Caco-2 (cell line): ENCODE results near the gene SPECC1. TPM values are rescaled to one million over a fixed set of nuclear protein-coding genes. Genes with fewer than 3 reads are reported as not detected.

Experiments
- BruUV-seq: library from RNA; stranded (reverse); fragments of 400-500 nt; replicated peaks from 2 replicates; lab custom pipeline; 2021; lab: Mats Ljungman, UMichigan
- CTCF ChIA-PET: fragments of 300-600 bp; sonication (Branson Sonifier 250); formaldehyde crosslinking; loops from one replicate; lab custom pipeline; 2022; ENCODE audit warnings: antibody characterized with exemption; lab: Charles Lee
- POLR2A ChIA-PET: fragments of 300-600 bp; sonication (Branson Sonifier 250); formaldehyde crosslinking; loops from one replicate; lab custom pipeline; 2022; ENCODE audit warnings: antibody characterized with exemption; lab: Charles Lee
- DNase-seq, 2 experiments: peaks; one replicate each; pipeline versions ENCODE4 v3.0.0 to v3.0.0-alpha.2; 2020 to 2022
- H3K27me3 ChIP-seq: replicated peaks from 2 replicates; pipeline ENCODE4 v1.6.0; 2011; ENCODE audit warnings: low read length; ENCODE audit not compliant: control insufficient read depth, insufficient read depth
- H3K36me3 ChIP-seq: 2 replicates; pipeline ENCODE4 v1.5.1; 2011; ENCODE audit warnings: low read length; ENCODE audit not compliant: control insufficient read depth, insufficient read depth
- H3K4me1 ChIP-seq: fragments of 250-450 bp; sonication (Bioruptor Pico); 2 replicates; pipeline ENCODE4 v1.5.1; 2020; ENCODE audit warnings: mild to moderate bottlenecking
- H3K4me3 ChIP-seq: 2 replicates; pipeline ENCODE4 v1.5.1; 2011; ENCODE audit warnings: low read depth, mild to moderate bottlenecking, control low read depth, low read length
- H3K9me3 ChIP-seq: fragments of 250-450 bp; sonication (Bioruptor Pico); 2 replicates; pipeline ENCODE4 v1.5.1; 2020; ENCODE audit warnings: mild to moderate bottlenecking, moderate library complexity
- H3K27ac Mint-ChIP-seq: one replicate; pipeline ENCODE4 v1.8.0; 2022; ENCODE audit warnings: mixed read lengths; ENCODE audit not compliant: unreplicated experiment
- H3K27me3 Mint-ChIP-seq: one replicate; pipeline ENCODE4 v1.8.0; 2022; ENCODE audit warnings: mixed read lengths; ENCODE audit not compliant: insufficient read depth, unreplicated experiment
- H3K36me3 Mint-ChIP-seq: one replicate; pipeline ENCODE4 v1.8.0; 2022; ENCODE audit warnings: mild to moderate bottlenecking, mixed read lengths; ENCODE audit not compliant: insufficient read depth, unreplicated experiment
- H3K4me1 Mint-ChIP-seq: one replicate; pipeline ENCODE4 v1.8.0; 2022; ENCODE audit warnings: low read depth, mixed read lengths; ENCODE audit not compliant: unreplicated experiment
- H3K4me3 Mint-ChIP-seq: one replicate; pipeline ENCODE4 v1.8.0; 2022; ENCODE audit warnings: mild to moderate bottlenecking, moderate library complexity, mixed read lengths; ENCODE audit not compliant: unreplicated experiment
- H3K9me3 Mint-ChIP-seq: one replicate; pipeline ENCODE4 v1.8.0; 2022; ENCODE audit warnings: mixed read lengths; ENCODE audit not compliant: unreplicated experiment
- intact Hi-C: fragments of 100-400 bp; cut with micrococcal nuclease; formaldehyde crosslinking; loops from one replicate; pipeline ENCODE4 v1.10.0; 2022; ENCODE audit not compliant: unreplicated experiment
- total RNA-seq: library from RNA; stranded (reverse); gene quantifications from 2 replicates; pipeline ENCODE4 v1.2.3, GENCODE V29; 2022
- TF ChIP-seq, protein P1 (sequence below), 2 experiments: fragments of 200-600 bp in 1 of 2; IDR thresholded peaks; 1 replicate in 1 of 2; 2 replicates in 1 of 2; pipeline versions ENCODE4 v1.5.1 to v1.8.0; 2011 to 2022; ENCODE audit warnings: antibody characterized with exemption in 1 of 2, control low read depth in 1 of 2, inconsistent platforms in 1 of 2, low read depth in 1 of 2, low read length in 1 of 2, mild to moderate bottlenecking in 1 of 2, moderate library complexity in 1 of 2; ENCODE audit not compliant: insufficient read depth in 1 of 2, severe bottlenecking in 1 of 2, unreplicated experiment in 1 of 2

SPECC1 gene
- total RNA-seq, 1 experiment from 2014 or later: 123 TPM

DNA sequence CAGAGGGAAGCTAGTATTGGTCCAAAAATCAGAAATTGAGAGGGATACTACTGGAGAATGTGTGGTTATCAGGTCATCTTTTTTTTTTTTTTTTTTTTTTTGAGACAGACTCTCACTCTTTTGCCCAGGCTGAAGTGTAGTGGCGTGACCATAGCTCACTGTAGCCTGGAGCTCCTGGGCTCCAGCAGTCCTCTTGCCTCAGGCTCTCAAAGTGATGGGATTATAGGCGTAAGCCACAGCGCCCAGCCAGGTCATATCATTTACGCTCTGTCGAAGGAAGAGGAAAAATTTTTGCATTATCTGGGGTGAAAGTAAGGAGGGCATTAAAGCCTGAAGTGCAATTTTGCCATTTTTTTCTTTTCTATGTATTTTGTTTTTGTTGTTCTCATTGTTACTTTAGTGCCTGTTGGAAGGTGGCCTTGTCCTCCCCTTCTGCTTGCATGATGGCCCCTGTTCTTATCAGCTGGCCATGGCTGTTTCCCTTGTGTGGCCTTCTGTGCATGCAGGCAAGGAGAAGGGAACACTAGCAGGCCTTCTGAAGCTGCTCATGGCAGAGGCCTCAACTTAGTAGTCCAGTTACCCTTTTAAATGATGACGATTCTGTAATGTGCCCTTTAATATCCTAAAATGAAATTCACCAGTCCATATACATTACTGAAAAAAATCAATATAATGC, 118.3 kb downstream of the SPECC1 start:
- no TSS peak for BruUV-seq
- no peaks in the 10 kb centered on the region for H3K4me1 Mint-ChIP-seq
- CTCF ChIA-PET: interaction anchor here (0.6 kb wide), 1 partner anchor 335 kb away, joined by 3 read pairs; no protein-coding TSS in a partner anchor
- H3K9me3 Mint-ChIP-seq: no peaks in the 10 kb centered on the region
- DNase-seq: no peak
- no peak overlapping the region for H3K4me3 ChIP-seq
- no peak overlapping the region for H3K4me3 Mint-ChIP-seq
- peaks cover 4% of the 10 kb centered on the region for H3K27me3 Mint-ChIP-seq
- intact Hi-C loops: no loop called here
- no peak overlapping the region for H3K27ac Mint-ChIP-seq
- H3K9me3 ChIP-seq: peaks cover 10% of the 10 kb centered on the region
- H3K27me3 ChIP-seq: no peaks in the 10 kb centered on the region
- no peaks in the 10 kb centered on the region for H3K36me3 Mint-ChIP-seq
- no peaks in the 10 kb centered on the region for H3K36me3 ChIP-seq
- POLR2A ChIA-PET: no interaction called here
- no peaks in the 10 kb centered on the region for H3K4me1 ChIP-seq
- TF ChIP-seq, protein P1, sequence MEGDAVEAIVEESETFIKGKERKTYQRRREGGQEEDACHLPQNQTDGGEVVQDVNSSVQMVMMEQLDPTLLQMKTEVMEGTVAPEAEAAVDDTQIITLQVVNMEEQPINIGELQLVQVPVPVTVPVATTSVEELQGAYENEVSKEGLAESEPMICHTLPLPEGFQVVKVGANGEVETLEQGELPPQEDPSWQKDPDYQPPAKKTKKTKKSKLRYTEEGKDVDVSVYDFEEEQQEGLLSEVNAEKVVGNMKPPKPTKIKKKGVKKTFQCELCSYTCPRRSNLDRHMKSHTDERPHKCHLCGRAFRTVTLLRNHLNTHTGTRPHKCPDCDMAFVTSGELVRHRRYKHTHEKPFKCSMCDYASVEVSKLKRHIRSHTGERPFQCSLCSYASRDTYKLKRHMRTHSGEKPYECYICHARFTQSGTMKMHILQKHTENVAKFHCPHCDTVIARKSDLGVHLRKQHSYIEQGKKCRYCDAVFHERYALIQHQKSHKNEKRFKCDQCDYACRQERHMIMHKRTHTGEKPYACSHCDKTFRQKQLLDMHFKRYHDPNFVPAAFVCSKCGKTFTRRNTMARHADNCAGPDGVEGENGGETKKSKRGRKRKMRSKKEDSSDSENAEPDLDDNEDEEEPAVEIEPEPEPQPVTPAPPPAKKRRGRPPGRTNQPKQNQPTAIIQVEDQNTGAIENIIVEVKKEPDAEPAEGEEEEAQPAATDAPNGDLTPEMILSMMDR (IDR thresholded peaks at IDR 0.05; ENCODE audit: insufficient read depth in 1 of 2, low read depth in 1 of 2, low read length in 1 of 2, severe bottlenecking in 1 of 2, unreplicated experiment in 1 of 2): no peak

DNA sequence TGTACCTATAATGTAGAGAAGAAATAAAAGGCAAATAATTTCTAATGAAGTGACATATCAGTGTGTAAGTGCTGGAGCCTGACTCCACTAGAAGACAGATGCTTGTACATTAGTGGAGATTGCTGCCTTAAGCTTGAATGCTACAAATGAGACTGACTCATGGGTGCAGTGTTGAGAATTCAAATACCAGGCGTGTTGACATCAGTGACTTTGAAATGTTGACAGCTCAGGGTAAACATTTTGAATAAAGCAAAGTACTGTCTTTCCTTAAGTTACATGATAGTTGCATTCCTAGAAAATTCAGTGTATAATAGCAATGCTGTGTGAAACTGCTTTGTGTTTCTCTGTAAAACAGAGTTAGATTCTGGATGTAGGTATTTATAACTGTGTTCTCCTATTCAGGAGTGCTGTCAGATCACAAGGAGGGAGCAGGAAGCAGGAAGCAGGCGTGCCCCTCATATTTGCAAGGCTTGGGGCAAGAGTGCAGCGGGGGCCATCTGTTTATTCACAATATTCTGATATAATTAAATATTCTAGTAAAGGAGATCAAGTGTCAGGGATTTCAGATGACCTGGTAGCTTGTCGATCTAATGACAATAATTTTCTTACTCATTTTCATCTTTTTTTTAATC, 119.0 kb downstream of the SPECC1 start:
- ChIA-PET POLR2A (no interaction called here), CTCF (no interaction called here)
- Mint-ChIP-seq H3K27me3 (peaks cover 6% of the 10 kb centered on the region), H3K9me3 (no peaks in the 10 kb centered on the region), H3K4me3 (no peak overlapping the region), H3K27ac (no peak overlapping the region), H3K36me3 (peaks cover 3% of the 10 kb centered on the region), H3K4me1 (peaks cover 3% of the 10 kb centered on the region)
- Histone ChIP-seq H3K4me3 (no peak overlapping the region), H3K36me3 (no peaks in the 10 kb centered on the region), H3K9me3 (peaks cover 10% of the 10 kb centered on the region), H3K4me1 (no peaks in the 10 kb centered on the region), H3K27me3 (no peaks in the 10 kb centered on the region)
- intact Hi-C loops: no loop called here
- TF ChIP-seq, protein P1 (IDR thresholded peaks at IDR 0.05; ENCODE audit: insufficient read depth in 1 of 2, low read depth in 1 of 2, low read length in 1 of 2, severe bottlenecking in 1 of 2, unreplicated experiment in 1 of 2): no peak
- DNase-seq: no peak
- BruUV-seq: no TSS peak

DNA sequence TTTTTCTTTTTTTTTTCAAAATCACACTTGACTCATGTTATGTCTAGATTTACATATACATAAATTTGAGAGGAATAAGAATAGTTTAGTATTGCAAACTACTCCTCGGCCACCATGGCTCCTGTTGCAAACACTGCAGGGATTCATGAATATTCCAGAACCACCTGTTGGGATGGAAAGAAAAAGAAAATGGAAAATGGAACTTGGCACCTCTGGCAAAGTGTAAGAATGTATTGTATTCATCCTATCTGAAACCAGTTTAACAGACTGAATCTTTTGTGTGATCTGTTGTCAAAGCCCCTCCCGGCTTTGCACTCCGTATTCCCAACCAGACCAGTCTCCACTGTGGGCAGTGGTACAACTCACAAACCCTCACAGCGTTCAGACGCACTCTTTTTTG, 124.4 kb downstream of the SPECC1 start:
- intact Hi-C loops: no loop called here
- H3K9me3 ChIP-seq: peaks cover 10% of the 10 kb centered on the region
- H3K4me3 Mint-ChIP-seq: no peak overlapping the region
- no peak overlapping the region for H3K4me3 ChIP-seq
- H3K36me3 ChIP-seq: no peaks in the 10 kb centered on the region
- H3K9me3 Mint-ChIP-seq: no peaks in the 10 kb centered on the region
- ChIA-PET CTCF (no interaction called here), POLR2A (no interaction called here)
- no TSS peak for BruUV-seq
- DNase-seq: no peak
- H3K27me3 ChIP-seq: no peaks in the 10 kb centered on the region
- peaks cover 4% of the 10 kb centered on the region for H3K27me3 Mint-ChIP-seq
- peaks cover 6% of the 10 kb centered on the region for H3K4me1 Mint-ChIP-seq
- H3K4me1 ChIP-seq: no peaks in the 10 kb centered on the region
- TF ChIP-seq, protein P1 (IDR thresholded peaks at IDR 0.05; ENCODE audit: insufficient read depth in 1 of 2, low read depth in 1 of 2, low read length in 1 of 2, severe bottlenecking in 1 of 2, unreplicated experiment in 1 of 2): no peak
- no peak overlapping the region for H3K27ac Mint-ChIP-seq
- H3K36me3 Mint-ChIP-seq: peaks cover 5% of the 10 kb centered on the region
